NCI-H2227 treated with DMSO at 0.1 percent for 48 hours (cell line): Measurements from ENCODE around the gene RBM7.

Source experiments
- DNase-seq: peaks from one replicate; lab custom pipeline; 2025; lab: John Stamatoyannopoulos, UW

RBM7 gene

GRCh38 chr11:114448749-114449482, 48.5 kb downstream of the RBM7 start:
- no peak for DNase-seq

- no peak for DNase-seq
These were observed 49.4 kb downstream of the RBM7 start for GRCh38 chr11:114449845-114450244.

- DNase-seq: no peak
These were observed 51.9 kb downstream of the RBM7 start for GRCh38 chr11:114452399-114452798.
